GM21737 (cell line): ENCODE data around the gene PTPRA.

ENCODE experiments used
- ATAC-seq: cut with Tn5 transposase; IDR thresholded peaks from one replicate; pipeline ENCODE4 v1.9.1; 2021; ENCODE audit warnings: mild to moderate bottlenecking, moderate library complexity; ENCODE audit not compliant: unreplicated experiment

The PTPRA gene

GRCh38 chr20:3085571-3086072, 212.3 kb downstream of the PTPRA start:
- ATAC-seq, result no peak

DNA sequence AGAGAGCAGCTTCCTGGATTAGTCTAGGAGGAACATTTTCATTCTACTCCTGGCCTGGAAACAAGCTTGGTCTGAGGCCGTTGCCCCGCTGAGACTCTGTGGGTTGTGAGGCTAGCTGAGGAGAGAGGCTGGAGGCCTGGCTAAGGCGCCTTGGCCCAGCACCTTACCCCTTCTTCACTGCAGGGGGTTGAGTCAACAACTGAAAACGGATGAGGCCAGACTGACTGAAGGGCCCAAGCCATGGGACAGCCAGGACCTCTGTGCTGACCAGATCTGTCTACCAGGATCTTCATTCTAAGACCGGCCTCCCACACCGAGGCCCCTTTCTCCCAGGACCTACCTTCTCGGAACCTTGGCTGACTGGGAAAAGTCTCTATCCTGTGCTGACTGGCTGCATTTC, 214.8 kb downstream of the PTPRA start:
- ATAC-seq, result no peak
